DMS53 (cell line): Measurements from ENCODE around the gene FAM78B.

Experiments
- DNase-seq: peaks from one replicate; lab custom pipeline; 2025; lab: John Stamatoyannopoulos, UW

The FAM78B gene

DNA sequence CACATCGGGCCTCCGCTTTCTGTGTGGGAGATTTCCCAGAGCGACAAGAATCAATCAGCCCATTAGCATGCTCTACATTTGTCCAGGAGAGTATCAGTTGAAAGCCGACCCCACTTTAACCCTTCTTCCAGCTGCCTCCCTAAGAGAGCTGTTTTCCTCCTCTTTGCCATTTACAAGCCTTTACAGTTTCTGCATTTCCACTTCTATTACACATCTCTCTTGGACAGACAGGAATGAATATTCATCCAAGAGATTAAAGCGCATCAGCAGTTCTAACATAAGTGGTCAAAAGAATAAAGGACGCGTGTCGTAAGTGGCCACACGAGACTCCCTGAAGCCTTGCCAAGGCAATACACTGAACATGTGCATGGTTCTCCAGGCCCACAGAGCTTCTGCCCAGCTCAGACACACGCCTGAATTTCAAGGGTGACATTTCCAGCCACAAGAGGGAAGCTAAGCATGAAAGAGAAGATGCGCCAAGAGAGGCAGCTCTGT lies 47.3 kb downstream of the FAM78B start:
- DNase-seq: no peak

DNA sequence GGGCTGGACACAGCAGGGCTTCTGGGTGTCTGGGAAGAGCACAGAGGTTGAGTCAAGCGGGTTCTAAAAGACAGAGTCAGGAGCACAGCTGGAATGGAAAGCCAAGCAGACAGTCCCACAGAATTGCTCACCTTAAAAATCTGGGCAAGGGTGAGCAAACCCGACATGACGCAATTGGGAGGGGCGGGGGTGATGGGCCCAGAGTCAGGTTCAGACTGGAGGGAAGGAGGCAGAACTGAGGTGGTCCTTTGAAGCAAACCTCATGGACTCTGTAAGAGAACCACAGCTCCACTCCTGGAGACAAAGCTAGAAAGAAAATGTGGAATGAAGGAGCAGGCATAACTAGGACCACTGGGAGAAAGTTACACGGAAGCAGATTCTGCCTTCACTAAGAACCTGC lies 49.0 kb downstream of the FAM78B start:
- no peak for DNase-seq

DNA sequence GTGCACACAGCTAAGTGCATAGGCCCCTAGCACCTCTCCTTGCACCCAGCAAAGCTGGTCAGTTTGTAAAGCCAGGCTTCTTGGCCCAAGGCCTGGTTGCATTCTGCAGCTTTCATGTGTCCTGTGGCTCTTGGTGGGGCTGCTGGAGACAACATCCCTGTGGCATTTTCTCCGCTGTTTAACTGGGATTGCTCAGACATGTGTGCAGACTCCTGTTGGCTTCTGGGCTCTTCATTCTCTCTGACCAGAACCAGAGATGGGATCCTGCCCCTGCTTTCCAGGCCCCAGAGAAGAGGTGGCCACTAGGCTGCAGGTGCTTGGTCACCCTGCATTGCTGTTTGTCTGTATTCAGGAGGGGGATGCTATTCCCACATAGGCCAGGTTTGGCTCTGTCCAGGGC lies 50.8 kb downstream of the FAM78B start:
- DNase-seq: no peak

DNA sequence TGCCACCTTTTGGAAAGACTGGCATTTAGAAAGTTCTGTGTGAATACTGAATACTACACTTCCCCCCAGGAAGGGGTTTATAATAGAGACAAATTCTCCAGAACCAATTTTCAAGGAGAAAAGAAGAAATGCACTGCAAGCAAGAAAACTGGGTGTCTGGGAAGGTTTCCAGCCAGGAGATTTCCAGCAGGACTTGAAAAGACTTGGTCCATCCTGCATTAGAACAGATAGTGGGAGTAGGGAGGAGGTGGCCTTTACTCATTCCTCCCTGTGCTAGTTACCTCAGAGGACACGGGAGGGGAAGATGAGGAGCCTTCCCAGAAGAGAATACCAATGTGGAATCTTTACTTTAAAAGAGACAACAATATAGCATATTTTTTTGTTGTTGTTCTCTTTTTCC lies 52.4 kb downstream of the FAM78B start:
- DNase-seq: no peak

DNA sequence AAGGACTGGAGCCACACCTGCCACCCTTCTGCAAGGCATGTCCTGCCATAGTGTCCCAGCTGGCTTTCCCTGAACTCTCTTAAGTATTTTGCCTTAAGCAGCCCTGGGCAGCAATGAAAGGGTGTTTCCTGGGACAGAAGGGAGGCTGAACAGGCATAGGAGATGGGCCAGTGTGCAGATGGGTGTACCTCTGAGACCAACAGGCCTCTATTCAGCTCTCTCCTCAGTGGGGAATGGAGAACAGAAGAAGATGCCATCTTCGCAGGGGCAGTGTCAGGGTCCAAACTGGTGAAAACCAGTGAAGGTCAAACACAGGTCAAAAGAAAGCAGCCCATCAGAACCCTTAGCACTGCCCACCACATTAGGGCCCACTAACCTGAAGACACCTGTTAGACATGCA lies 53.2 kb downstream of the FAM78B start:
- no peak for DNase-seq

DNA sequence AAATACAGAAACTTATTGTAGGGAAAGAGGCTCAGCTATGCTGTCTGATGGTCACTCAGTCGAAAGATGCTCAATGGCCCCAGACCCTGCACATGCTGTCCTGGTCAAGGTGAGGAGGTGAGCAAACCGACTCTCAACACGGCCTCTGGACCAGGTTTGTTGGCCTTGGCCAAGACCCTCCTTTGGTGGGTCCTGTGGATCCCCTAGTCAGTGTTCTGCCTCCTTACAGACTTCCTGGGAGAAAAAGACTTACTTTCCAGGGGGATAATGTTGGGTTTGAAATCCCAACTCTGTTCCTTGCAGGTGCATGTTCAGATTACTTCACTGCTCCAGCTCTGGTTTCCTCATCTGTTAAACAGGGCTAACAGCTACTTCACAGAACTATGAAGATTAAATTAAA lies 53.8 kb downstream of the FAM78B start:
- no peak for DNase-seq

DNA sequence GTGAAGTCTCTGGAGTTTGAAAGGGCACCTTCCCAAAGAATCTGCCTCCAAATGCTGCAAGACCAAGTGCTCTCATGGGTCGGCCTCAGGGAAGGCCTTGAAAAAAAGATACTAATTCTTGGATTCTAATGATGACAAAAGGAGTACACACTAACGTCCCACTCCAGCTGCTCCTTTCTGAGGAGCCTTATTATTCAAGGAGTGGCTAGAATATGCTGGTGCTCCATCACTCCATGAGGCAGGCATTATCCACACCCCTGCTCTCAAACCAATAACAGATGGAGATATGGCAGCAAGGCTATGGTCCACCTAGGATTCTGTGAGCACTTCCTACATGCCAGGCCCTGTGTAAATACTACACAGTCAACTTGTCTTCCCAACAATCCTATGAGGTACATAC lies 54.4 kb downstream of the FAM78B start:
- DNase-seq: no peak

DNA sequence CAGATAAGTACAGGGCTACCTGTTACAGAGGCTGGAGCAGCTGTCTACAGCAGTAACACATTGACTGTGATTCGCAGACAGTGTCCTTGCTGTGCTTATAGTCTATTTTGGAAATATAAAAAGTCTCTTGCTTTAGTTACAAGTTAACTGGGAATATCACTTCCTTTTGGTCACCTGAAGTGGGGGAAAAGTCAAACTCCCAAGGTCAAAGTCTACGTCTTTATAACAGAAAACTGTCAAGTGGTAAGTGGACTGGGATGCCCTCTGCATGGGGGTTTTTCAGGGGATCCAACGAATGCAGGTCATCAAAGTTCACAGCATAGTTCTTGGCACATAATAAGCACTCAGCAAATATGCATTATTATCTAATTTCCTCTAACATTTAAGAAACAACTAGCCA lies 55.4 kb downstream of the FAM78B start:
- DNase-seq: no peak

DNA sequence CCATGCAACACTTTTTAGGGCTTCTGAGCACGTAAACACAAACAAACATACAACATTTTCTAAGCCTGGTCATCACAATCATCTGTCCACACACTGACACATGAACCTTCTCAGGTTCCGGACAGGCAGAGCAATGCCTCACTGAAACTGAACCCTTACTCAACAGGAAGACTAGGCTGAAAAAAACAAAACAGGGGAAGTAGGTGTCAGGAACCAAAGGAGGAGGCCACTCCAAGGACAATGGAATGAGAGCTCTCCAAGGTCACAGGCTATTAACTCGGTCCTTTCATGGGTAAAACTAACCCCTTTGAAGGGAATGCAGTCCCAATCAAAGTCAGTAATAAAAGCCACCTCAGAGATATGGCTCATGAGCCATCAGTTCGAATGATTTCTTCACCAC lies 76.6 kb downstream of the FAM78B start:
- DNase-seq: peak; percentile 43

DNA sequence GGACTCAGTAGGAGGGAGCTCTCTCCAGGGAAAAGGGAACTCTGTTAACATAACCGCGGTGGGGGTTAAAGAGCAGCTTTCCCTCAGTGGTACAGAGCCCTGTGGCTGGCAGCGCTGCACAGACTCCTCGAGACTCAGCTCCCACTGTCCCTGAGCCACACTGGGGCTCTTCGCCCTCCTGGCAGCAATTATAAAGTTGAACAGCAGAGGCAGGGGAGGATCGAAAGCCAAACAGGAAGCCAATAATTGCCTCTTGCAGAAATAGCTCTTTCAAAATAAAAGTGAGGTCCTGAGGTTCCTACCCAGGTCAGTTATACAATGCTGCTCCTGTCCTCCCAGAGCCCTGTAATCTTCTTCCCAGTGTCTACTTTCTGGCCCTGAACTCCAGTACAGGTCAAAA lies 77.0 kb downstream of the FAM78B start:
- no peak for DNase-seq

DNA sequence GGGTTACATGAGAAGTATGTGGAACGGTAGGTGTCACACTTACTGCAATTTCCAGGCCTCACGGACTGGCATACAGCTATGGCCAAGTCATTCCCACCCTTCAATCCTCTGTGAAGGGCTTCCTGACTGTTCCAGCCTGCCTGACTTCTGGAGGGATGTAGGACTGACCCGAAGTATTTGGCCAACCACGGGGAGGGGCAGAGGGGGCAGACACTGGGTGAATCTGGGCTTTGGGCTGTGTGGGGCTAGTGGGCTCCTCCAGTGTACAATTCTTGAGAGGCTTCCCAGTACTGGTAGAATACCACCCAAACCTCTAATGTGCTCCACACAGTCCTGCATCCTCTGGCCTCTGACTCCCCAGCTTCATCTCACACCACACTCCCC lies 78.2 kb downstream of the FAM78B start:
- DNase-seq: no peak

DNA sequence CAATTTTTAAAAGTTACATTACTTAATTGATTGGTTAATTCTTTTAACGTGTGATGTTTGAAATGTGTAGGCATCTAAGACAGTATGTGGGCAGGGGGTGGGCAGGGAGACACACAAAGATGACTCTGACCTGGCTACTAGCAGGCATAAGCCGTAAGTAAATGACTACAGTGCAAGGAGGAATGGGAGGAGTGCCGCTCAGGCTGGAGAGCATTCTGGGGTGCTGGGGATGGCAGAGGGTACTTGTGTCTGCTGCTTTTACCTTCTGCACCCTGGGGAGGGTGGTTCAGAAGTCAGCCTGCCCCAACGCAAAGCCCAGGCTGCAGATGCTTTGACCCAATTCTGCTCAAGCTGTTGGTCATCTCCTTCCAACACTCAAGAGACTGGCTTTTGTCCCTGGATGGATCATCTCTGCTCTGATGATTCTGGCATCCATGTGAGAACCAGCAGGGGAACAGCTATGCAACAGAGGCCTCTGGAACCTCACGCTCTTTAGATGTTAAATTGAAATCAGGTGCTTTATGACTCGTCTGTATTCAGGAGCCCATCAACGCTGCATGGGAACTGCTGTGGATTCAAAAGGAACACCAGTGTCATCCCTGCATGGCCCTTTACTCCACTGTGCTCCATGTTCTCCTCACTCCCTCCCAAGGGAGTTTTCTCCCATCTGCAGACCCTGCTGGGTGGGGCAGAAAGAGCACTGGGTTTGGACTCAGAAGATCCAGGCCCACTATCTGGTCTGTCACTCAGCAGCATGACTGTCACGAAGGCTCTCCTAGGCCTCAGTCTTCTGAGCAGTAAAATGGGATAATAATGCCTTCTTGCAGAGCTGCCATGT lies 78.8 kb downstream of the FAM78B start:
- DNase-seq: no peak

DNA sequence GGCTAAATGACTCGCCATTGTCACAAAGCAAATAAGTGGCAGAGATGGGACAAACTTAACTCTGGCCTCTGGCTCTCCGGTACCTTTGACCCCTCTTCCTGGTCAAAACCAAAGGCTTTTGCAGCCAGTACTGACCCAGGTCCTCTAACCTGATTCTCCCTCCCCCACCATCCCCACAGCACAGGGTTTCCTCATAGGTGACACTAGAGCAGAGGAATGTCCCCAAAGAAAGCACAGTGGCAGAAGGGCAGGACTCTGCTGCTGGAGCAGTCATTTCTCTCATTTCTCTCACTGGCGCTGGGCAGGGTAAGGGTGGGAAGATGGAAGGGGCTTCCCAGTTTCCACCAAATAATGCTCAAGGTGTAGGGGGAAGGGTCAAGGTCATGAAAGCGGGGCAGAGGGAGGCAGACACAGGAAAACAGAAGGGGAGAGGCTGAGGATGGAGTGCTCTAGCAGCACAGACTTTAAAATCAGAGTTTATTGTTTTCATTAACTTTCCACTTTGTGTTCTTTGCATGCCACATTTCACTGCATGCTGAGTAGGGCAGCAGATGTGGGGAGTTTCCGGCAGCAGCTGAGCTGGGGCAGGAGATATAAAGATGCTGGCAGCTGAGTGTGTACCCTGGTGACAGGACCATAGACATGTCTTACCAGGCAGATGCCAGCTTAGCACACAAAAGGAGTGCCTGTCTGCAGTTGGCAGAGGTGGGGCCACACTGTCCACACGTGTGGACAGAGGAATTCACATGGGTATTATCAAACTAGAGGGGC lies 80.5 kb downstream of the FAM78B start:
- DNase-seq: peak; percentile 20

DNA sequence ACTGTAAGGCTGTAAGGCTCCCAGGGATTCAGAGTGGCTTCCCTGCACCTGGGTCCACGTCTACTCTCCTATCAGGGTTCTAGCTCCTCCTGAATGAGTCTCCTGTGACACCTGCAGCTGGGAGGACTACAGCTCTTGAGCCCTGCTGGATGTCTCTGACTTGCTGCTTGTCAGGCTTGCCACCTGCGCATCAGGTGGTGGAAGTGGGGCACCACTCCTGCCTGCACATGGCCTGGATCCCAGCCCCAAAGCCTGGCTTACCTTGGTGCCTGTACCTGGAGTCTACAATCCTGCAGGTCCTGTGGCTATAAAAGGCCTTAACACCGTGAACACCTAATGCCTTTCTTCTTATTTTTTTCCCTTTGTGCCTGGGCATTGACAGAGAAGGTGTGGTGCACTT lies 82.2 kb downstream of the FAM78B start:
- peak; percentile 12 for DNase-seq

DNA sequence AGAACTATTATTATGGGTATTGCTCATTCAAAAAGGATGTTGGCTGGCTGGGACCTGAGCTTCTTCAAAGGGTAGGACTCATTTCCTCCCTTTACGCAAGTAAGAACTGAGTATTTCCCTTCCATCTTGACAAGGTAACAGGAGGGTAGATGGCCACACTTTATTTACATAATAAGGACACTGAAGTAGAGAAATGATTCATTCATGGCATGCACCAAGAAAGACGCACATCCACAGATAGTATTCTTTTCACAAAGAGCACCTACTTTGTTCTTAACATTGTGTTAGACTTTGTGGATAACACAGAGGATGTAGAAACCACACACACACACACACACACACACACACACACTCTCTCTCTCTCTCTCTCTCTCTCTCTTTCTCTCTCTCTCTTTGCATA lies 82.9 kb downstream of the FAM78B start:
- DNase-seq: no peak

DNA sequence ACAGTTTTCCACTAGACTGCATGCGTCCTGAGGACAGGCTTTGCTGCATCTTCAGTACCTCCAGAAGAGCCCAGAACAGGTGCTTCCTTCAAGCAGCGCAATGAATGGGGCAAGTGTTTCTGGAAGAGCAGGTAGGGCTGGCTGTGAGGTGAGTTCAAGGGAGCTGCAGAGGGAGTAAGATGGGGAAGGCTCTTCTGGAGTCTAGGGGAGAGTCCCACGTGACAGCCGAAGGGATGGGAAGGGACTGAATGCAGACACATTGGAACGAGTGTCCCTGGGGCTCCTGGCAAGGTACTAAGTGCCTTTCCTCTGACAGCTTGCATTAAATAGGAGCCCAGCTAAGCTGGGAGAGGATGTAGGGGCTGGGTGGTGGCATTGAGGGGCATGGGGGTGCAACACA lies 84.2 kb downstream of the FAM78B start:
- no peak for DNase-seq

DNA sequence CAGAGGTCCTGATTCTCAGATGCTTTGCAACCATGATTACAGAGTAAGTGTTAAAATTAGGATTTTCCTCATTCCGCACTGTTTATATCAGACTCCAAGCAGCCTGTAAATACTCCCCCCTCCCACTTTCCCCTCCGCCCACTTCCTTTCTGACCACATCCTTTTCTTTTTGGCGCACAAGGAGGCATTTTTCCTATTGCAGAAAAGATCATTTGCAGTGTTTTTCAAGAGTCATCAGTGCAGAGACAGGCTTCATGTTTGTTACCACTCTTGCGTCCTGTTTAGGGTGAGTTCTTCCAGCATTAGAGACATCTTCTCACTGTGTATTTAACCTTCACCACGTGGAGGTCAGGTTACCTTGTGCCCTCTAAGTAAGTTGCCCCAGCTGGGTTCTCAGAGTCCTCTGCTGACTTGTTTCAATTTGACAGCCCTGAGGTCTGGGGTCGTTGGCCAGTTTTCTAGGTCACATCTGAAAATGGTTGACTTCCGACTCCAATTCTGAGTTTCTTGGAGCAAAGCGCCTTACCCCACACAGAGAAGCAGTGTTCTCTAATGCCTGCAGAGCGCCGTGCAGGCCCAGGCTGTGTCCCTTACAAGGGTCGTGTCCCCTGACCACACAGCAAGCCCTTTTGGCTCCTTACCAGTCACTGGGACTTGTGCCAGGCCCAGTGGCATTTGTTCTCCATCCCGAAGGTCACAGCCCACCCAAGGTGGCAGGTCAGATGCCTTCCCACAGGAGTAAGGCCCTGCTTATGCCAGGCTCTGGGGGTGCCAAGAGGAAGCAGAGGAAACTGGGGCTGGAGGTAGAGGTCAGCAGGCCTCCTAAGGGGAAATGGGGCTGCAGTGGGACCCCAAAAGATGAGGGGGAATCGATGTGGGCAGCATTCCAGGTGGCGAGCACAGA lies 85.6 kb downstream of the FAM78B start:
- no peak for DNase-seq

DNA sequence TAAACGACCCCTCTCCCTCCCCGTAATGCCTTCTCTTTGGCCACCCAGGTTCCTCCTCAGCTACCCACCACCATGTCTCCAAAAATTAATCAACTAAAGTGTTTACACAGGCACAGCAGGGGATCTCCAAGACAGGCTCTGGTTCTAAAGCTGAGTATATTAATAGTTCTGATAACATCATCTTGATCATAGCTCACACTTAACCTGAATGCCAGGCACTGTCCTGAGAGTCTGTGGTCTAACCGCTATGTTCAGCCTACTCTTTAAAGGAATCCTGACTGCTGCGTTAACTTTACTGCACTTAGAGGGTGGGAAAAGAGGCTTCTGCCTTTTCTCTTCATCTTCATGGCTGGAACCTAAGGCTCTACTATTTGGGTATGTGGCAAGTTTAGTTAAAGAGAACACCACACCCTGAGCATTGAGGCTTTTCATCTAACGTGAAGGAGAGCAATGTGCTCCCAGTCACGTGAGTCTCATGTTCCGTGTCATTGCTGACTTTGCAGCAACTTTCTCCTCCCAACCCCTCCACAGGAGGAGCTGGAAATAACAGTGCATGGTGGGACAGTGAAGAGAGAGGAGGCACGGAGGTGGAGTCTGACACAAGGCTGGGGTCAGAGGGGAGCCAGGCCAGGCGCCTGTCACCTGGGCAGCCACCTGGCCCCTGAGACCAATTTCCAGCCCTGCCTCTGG lies 86.4 kb downstream of the FAM78B start:
- DNase-seq: no peak

DNA sequence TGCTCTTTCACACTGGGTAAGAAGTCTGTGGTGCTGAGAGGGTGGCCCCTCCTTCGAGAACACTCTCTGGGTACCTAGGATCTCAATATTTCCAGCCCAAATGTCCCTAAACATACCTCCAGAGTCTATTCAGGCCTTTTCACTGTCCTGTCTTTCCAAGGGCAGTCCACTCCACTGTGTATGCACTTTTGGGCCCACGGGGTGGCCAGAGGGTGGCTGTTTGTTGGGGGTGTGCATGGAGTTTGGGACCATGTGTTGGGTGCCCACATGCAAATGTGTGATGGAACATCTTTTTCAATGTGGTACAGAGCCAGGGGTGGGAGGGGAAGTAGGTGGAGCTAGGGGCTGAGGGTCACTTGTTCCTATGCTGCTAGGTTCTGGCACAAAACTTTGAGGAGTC lies 87.5 kb downstream of the FAM78B start:
- no peak for DNase-seq

DNA sequence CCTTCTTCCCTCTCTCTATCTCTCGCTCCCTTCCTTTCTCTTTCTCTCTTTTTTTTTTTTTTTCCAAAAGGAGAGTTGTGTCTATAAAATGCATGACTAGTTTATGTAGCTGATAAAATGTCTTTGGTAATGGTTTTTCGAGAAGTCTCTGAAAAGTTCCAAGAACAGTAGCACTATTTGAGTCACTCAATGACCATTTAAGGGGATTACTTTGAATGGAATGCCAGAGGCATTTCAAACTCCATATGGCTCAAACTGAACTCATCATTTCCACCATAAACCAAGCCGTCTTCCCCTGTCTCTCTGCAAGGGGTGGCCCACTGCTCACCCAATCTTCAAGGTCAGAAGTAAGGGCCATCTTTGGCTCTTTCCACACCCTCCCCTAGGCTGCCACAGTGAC lies 93.3 kb downstream of the FAM78B start:
- no peak for DNase-seq

DNA sequence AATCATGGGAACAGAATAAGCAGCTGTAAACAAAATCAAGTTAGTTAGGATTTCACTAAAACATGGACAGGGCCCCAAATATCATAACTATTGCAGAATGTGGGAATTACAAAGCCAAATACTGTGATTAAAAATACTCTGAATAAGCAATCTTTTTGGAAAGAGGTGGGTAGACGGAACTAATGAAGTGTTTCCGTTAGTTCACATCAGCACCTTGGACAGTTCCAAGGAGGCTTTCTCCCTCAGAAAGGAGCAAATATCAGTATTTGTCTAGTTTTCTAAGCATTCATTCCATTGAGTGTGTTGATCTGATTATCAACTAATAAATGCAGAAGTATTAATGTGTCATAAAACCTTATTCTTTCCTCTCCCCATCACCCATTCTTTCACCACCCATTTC lies 97.4 kb downstream of the FAM78B start:
- DNase-seq: no peak

DNA sequence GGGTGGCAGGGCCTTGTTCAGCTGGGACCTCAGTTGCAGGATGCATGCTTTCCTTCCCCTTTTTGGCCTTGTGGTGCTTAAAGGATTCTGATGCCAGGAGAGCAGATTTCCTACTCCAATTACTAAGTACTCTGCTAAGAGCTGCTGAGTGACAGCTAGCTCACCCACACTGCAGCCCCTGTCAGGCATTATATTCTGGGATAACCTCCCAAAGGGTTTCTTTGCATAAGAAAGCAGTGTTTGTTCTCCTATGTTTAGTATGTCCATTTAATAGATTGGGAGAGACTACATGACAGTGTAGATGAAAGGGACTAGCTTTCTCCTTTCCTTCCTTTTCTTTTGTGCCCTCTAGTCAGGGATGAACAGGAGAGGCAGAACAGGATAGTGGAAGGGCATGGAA lies 100.7 kb downstream of the FAM78B start:
- no peak for DNase-seq
